Stimulated activated CD4-positive, alpha-beta T cell treated with anti-CD3 and anti-CD28 coated beads, Interleukin-4, amount 100 ng/mL, for 4 hours (primary cell): ENCODE data around the gene PTPRG.

Experiments
- DNase-seq, 2 experiments: peaks; one replicate each; pipeline ENCODE4 v3.0.0-alpha.2; 2020

Gene PTPRG

GRCh38 chr3:61663356-61664104 lies 102.2 kb downstream of the PTPRG start:
- no peak for DNase-seq

- DNase-seq = no peak
Measured at GRCh38 chr3:61664105-61664482, 102.7 kb downstream of the PTPRG start.

GRCh38 chr3:61665121-61665520 lies 103.8 kb downstream of the PTPRG start:
- DNase-seq = no peak

- DNase-seq = no peak
Measured at GRCh38 chr3:61665987-61666386, 104.6 kb downstream of the PTPRG start.

- no peak for DNase-seq
Measured at GRCh38 chr3:61666615-61667330, 105.4 kb downstream of the PTPRG start.

- no peak for DNase-seq
Measured at GRCh38 chr3:61667383-61667782, 106.0 kb downstream of the PTPRG start.

- DNase-seq = no peak
Measured at GRCh38 chr3:61667814-61668213, 106.4 kb downstream of the PTPRG start.

- no peak for DNase-seq
Measured at GRCh38 chr3:61668317-61668864, 107.0 kb downstream of the PTPRG start.

GRCh38 chr3:61669203-61669602 lies 107.8 kb downstream of the PTPRG start:
- DNase-seq = no peak

- no peak for DNase-seq
Measured at GRCh38 chr3:61669668-61670299, 108.4 kb downstream of the PTPRG start.

- no peak for DNase-seq
Measured at GRCh38 chr3:61673651-61674050, 112.3 kb downstream of the PTPRG start.

- no peak for DNase-seq
Measured at GRCh38 chr3:61674596-61674995, 113.2 kb downstream of the PTPRG start.

GRCh38 chr3:61679026-61679425 lies 117.7 kb downstream of the PTPRG start:
- no peak for DNase-seq

GRCh38 chr3:61680617-61681016 lies 119.2 kb downstream of the PTPRG start:
- no peak for DNase-seq

GRCh38 chr3:61681636-61682035 lies 120.3 kb downstream of the PTPRG start:
- DNase-seq = no peak

GRCh38 chr3:61682671-61683548 lies 121.5 kb downstream of the PTPRG start:
- no peak for DNase-seq

GRCh38 chr3:61683549-61684236 lies 122.3 kb downstream of the PTPRG start:
- no peak for DNase-seq

- DNase-seq = no peak
Measured at GRCh38 chr3:61684386-61684785, 123.0 kb downstream of the PTPRG start.

- no peak for DNase-seq
Measured at GRCh38 chr3:61685755-61686154, 124.4 kb downstream of the PTPRG start.

GRCh38 chr3:61686228-61686648 lies 124.9 kb downstream of the PTPRG start:
- no peak for DNase-seq

- no peak for DNase-seq
Measured at GRCh38 chr3:61687206-61687605, 125.8 kb downstream of the PTPRG start.
